Keratinocyte (primary cell): Measurements from ENCODE around the gene FCRL2. TPM values are rescaled to one million over a fixed set of nuclear protein-coding genes. Genes with fewer than 3 reads are reported as not detected.
A peak's percentile ranks its signal among the peaks of the same experiment; 100 is the strongest.

Source experiments
- DNase-seq: peaks from one replicate; pipeline ENCODE4 v3.0.0-alpha.2; 2011; ENCODE audit warnings: low read depth, missing footprints, low spot score
- FAIRE-seq: peaks from 2 replicates; lab custom pipeline; 2011; peaks lifted over from hg19 to GRCh38; lab: Jason Lieb, UNC
- H2AFZ ChIP-seq: 2 replicates; pipeline ENCODE4 v1.6.0; 2012; ENCODE audit warnings: low read length, control low read depth, inconsistent platforms; ENCODE audit not compliant: control insufficient read depth
- H3K27ac ChIP-seq: 2 replicates; pipeline ENCODE4 v1.5.1; 2011; ENCODE audit warnings: low read length; ENCODE audit not compliant: control insufficient read depth, insufficient read depth
- H3K27me3 ChIP-seq: 3 replicates; pipeline ENCODE4 v1.6.0; 2011; ENCODE audit warnings: low read length; ENCODE audit not compliant: control insufficient read depth, insufficient read depth; ENCODE audit errors: extremely low read depth
- H3K36me3 ChIP-seq, 2 experiments: 2 replicates in 1 of 2; 3 replicates in 1 of 2; pipeline ENCODE4 v1.5.1; 2011; ENCODE audit warnings: low read length in 2 of 2, mild to moderate bottlenecking in 1 of 2; ENCODE audit not compliant: control insufficient read depth in 2 of 2, insufficient read depth in 2 of 2; ENCODE audit errors: extremely low read depth in 1 of 2
- H3K4me1 ChIP-seq: 3 replicates; pipeline ENCODE4 v1.5.1; 2011; ENCODE audit warnings: low read length; ENCODE audit not compliant: control insufficient read depth, insufficient read depth; ENCODE audit errors: extremely low read depth
- H3K4me2 ChIP-seq: 3 replicates; pipeline ENCODE4 v1.6.0; 2011; ENCODE audit warnings: low read depth, low read length; ENCODE audit not compliant: control insufficient read depth, insufficient read depth; ENCODE audit errors: extremely low read depth
- H3K4me3 ChIP-seq, 3 experiments: fragments of 200-600 bp in 1 of 3; sonication (generic) in 1 of 3; 2 replicates in 2 of 3; 3 replicates in 1 of 3; pipeline ENCODE4 v1.5.1; 2011 to 2016; ENCODE audit warnings: low read length in 3 of 3, mild to moderate bottlenecking in 3 of 3, control low read depth in 2 of 3, inconsistent platforms in 1 of 3, low read depth in 1 of 3, mixed read lengths in 1 of 3, mixed run types in 1 of 3, moderate library complexity in 1 of 3; ENCODE audit not compliant: control insufficient read depth in 2 of 3, insufficient read depth in 2 of 3; ENCODE audit errors: extremely low read depth in 1 of 3
- H3K79me2 ChIP-seq: 2 replicates; pipeline ENCODE4 v1.6.0; 2012; ENCODE audit warnings: low read length; ENCODE audit not compliant: control insufficient read depth, insufficient read depth
- H3K9ac ChIP-seq: 3 replicates; pipeline ENCODE4 v1.6.0; 2011; ENCODE audit warnings: low read length; ENCODE audit not compliant: control insufficient read depth, insufficient read depth; ENCODE audit errors: extremely low read depth
- H3K9me1 ChIP-seq: 3 replicates; pipeline ENCODE4 v1.6.0; 2011; ENCODE audit warnings: low read length; ENCODE audit not compliant: control insufficient read depth, insufficient read depth; ENCODE audit errors: extremely low read depth
- H3K9me3 ChIP-seq: 2 replicates; pipeline ENCODE4 v1.5.1; 2012; ENCODE audit warnings: low read depth, low read length; ENCODE audit not compliant: control insufficient read depth
- H4K20me1 ChIP-seq: 3 replicates; pipeline ENCODE4 v1.6.0; 2011; ENCODE audit warnings: low read length; ENCODE audit not compliant: control insufficient read depth, insufficient read depth; ENCODE audit errors: extremely low read depth
- CTCF ChIP-seq, 3 experiments: IDR thresholded peaks in 1 of 3; conservative IDR thresholded peaks in 1 of 3; optimal IDR thresholded peaks in 1 of 3; 2 replicates in 2 of 3; 3 replicates in 1 of 3; pipeline versions ENCODE3 to v1.5.1; 2011; ENCODE audit warnings: low read length in 3 of 3, mild to moderate bottlenecking in 3 of 3, moderate library complexity in 2 of 3, control low read depth in 1 of 3, inconsistent platforms in 1 of 3; ENCODE audit not compliant: insufficient read depth in 2 of 3; ENCODE audit errors: extremely low read depth in 1 of 3
- EZH2 ChIP-seq: IDR thresholded peaks from one replicate; pipeline ENCODE4 v1.6.1; 2012; ENCODE audit warnings: inconsistent platforms, mild to moderate bottlenecking, low read length, moderate library complexity
- dilution Hi-C: fragments of 300-500 bp; cut with MboI; formaldehyde crosslinking; loops from one replicate; pipeline ENCODE4 v1.7.0; 2020; ENCODE audit warnings: low sequenced_read_pairs; ENCODE audit not compliant: extremely low pct_ligation_motif_present
- polyA plus RNA-seq, 5 experiments: library from polyadenylated mRNA; depleted of rRNA in 3 of 5; stranded (reverse) in 3 of 5; stranded (forward) in 1 of 5; unstranded in 1 of 5; fragments of >200 nt; gene quantifications; 1 replicate in 1 of 5; 2 replicates in 3 of 5; 3 replicates in 1 of 5; pipeline versions ENCODE4 v1.2.1 to v1.2.3, GENCODE V29; 2011 to 2012; ENCODE audit warnings: missing spikeins in 2 of 5, low read depth in 1 of 5, low replicate concordance in 1 of 5

The FCRL2 gene
- polyA plus RNA-seq, 1 donor (not counting 4 experiments of a cell fraction or from before 2014, with no cell fraction given) = not detected

GRCh38 chr1:157774412-157774811 is 2.5 kb downstream of the FCRL2 start:
- no peak for DNase-seq
- dilution Hi-C loops = no loop called here
- H3K9me1 ChIP-seq = no peaks in the 10 kb centered on the region

GRCh38 chr1:157773493-157774350 is 3.2 kb downstream of the FCRL2 start:
- DNase-seq (no peak), FAIRE-seq (no peak)
- no peak overlapping the region for H3K4me3 ChIP-seq
- no peak overlapping the region for H3K27ac ChIP-seq
- H3K36me3 ChIP-seq = no peaks in the 10 kb centered on the region
- no peaks in the 10 kb centered on the region for H3K9me1 ChIP-seq
- no peak overlapping the region for H2AFZ ChIP-seq
- H3K4me2 ChIP-seq = no peak overlapping the region
- H3K9ac ChIP-seq = no peak overlapping the region
- dilution Hi-C loops = no loop called here
- TF ChIP-seq CTCF (optimal IDR thresholded peaks at IDR 0.05 in 1 of 3, IDR thresholded peaks at IDR 0.05 in 1 of 3, conservative IDR thresholded peaks at IDR 0.05 in 1 of 3; ENCODE audit: extremely low read depth in 1 of 3, insufficient read depth in 2 of 3, low read length in 3 of 3) (peak; percentile 13 to 25 (median 16)), EZH2 (no peak)
- no peaks in the 10 kb centered on the region for H3K9me3 ChIP-seq
- no peaks in the 10 kb centered on the region for H3K27me3 ChIP-seq
- no peaks in the 10 kb centered on the region for H3K4me1 ChIP-seq
- H3K79me2 ChIP-seq = no peaks in the 10 kb centered on the region
- H4K20me1 ChIP-seq = no peaks in the 10 kb centered on the region

More at GRCh38 chr1:157774412-157774811, 2.5 kb downstream of the FCRL2 start:
- Histone ChIP-seq H3K79me2 (no peaks in the 10 kb centered on the region), H4K20me1 (no peaks in the 10 kb centered on the region), H3K27ac (no peak overlapping the region), H3K36me3 (no peaks in the 10 kb centered on the region), H3K9ac (no peak overlapping the region), H3K9me3 (no peaks in the 10 kb centered on the region), H3K4me1 (no peaks in the 10 kb centered on the region), H2AFZ (no peak overlapping the region), H3K4me3 (no peak overlapping the region), H3K4me2 (no peak overlapping the region), H3K27me3 (no peaks in the 10 kb centered on the region)
- FAIRE-seq = no peak
- no peak for TF ChIP-seq CTCF (optimal IDR thresholded peaks at IDR 0.05 in 1 of 3, IDR thresholded peaks at IDR 0.05 in 1 of 3, conservative IDR thresholded peaks at IDR 0.05 in 1 of 3; ENCODE audit: extremely low read depth in 1 of 3, insufficient read depth in 2 of 3, low read length in 3 of 3)
